ENCODE results near the gene TP53I13. TPM values are rescaled to one million over a fixed set of nuclear protein-coding genes. Genes with fewer than 3 reads are reported as not detected.

The TP53I13 gene
- total and polyA plus RNA-seq, 10 of the 15 experiments (the other 5 are each of a cell fraction or from before 2014, with no cell fraction given), result 0.31 to 45.1 (median 19.5) TPM; not detected in 1

DNA sequence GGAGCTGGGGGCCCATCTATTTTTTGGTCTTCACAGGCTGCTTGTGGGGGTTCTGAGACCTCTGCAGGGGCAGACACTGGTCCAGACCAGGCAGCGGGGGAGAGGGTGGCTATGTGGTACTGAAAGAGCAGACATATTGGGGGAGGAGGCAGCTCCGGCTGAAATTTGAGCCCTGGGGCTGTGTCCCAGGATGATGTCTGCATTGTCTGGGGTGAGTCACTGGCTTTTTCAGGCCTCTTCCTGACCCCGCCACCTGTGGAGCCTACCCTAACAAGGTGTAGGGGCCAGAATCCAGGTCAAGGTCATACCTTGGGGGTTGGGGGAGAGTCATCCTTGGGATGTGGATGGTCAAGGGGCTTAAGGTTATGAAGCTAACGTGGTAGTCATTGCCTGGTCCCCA is 51.8 kb downstream of the TP53I13 start:
- Histone ChIP-seq H3K27ac (ENCODE audit: control insufficient read depth, insufficient read depth) (no peak overlapping the region), H3K27me3 (replicated peaks in 1 of 2; ENCODE audit: control insufficient read depth in 2 of 2, insufficient read depth in 2 of 2, low read length in 1 of 2) (peaks cover 4 to 6% of the 10 kb centered on the region in 2 experiments; a peak in 3 of 4 replicates), H3K36me3 (ENCODE audit: control insufficient read depth in 2 of 2, insufficient read depth in 2 of 2, low read length in 1 of 2) (no peaks in the 10 kb centered on the region), H3K9me3 (replicated peaks; ENCODE audit: control insufficient read depth, insufficient read depth, low read length) (no peaks in the 10 kb centered on the region; the same call in 2 of the 3 replicates), H2AFZ (ENCODE audit: control insufficient read depth, low read depth, low read length) (no peak overlapping the region), H3K4me1 (ENCODE audit: control insufficient read depth, insufficient read depth, low read length) (peaks cover 30% of the 10 kb centered on the region), H3K79me2 (ENCODE audit: control insufficient read depth, insufficient read depth, low read length) (no peaks in the 10 kb centered on the region), H3K4me2 (ENCODE audit: control insufficient read depth, insufficient read depth) (no peak overlapping the region), H3K9ac (ENCODE audit: control insufficient read depth, insufficient read depth, low read length) (no peak overlapping the region), H3K4me3 (no peak overlapping the region), H4K20me1 (ENCODE audit: control insufficient read depth, insufficient read depth) (peaks cover 3% of the 10 kb centered on the region; the same call in 1 of the 2 replicates)
- no TSS peak for BruUV-seq (replicated peaks)
- FAIRE-seq, result no peak
- no peak for ATAC-seq
- SMC1A ChIA-PET (ENCODE audit: uncharacterized antibody, unreplicated experiment), result interaction anchor here (0.9 to 3.7 kb wide), 3 partner anchors 34 to 311 kb away, joined by 3 to 22 read pairs (median 5); partner anchors contain the start of gene SSH2
- POLR2A ChIA-PET, result no interaction called here
- DNase-seq (ENCODE audit: low read depth, low spot score), result no peak
- CTCF ChIA-PET, result interaction anchor here (1.8 to 5.9 kb wide), 3 partner anchors 159 to 311 kb away, joined by 8 to 114 read pairs (median 9); no protein-coding TSS in a partner anchor
- RAD21 ChIA-PET (ENCODE audit: unreplicated experiment), result interaction anchor here (1.6 to 4.1 kb wide), 2 partner anchors 19 to 158 kb away, joined by 9 to 22 read pairs; no protein-coding TSS in a partner anchor
- intact Hi-C loops (cut with micrococcal nuclease; ENCODE audit: unreplicated experiment) (loop anchor here (5.0 kb wide), 1 partner anchor 52 kb away; no protein-coding TSS in a partner anchor), in situ Hi-C loops (cut with MboI) (no loop called here)
- 89% methylated on average over 4 of the region's 4 CpGs for WGBS (ENCODE audit: insufficient coverage, insufficient replicate concordance, low lambda C conversion rate, missing lambda C conversion rate)
- TF ChIP-seq NFYA (IDR thresholded peaks at IDR 0.05; ENCODE audit: borderline replicate concordance, low read depth, low read length) (no peak), SREBF2 (IDR thresholded peaks at IDR 0.05; ENCODE audit: low read length) (no peak), POU2F2 (IDR thresholded peaks at IDR 0.05; ENCODE audit: borderline replicate concordance, low read depth, low read length) (no peak), SRF (IDR thresholded peaks at IDR 0.05; ENCODE audit: low read depth in 2 of 2, low read length in 2 of 2) (no peak), RCOR1 (conservative IDR thresholded peaks at IDR 0.05; ENCODE audit: low read depth, low read length) (no peak), SUPT20H (IDR thresholded peaks at IDR 0.05; ENCODE audit: borderline replicate concordance, control insufficient read depth, low read depth, low read length) (no peak), WRNIP1 (IDR thresholded peaks at IDR 0.05; ENCODE audit: borderline replicate concordance, low read depth, low read length) (no peak), GATAD2B (conservative IDR thresholded peaks at IDR 0.05; ENCODE audit: low read depth) (no peak), RFX5 (IDR thresholded peaks at IDR 0.05; ENCODE audit: low read depth, low read length) (no peak), FOXK2 (IDR thresholded peaks at IDR 0.05) (no peak), KAT2A (conservative IDR thresholded peaks at IDR 0.05; ENCODE audit: control insufficient read depth, low read depth, low read length) (no peak), BMI1 (IDR thresholded peaks at IDR 0.05; ENCODE audit: borderline replicate concordance) (no peak), IKZF2 (IDR thresholded peaks at IDR 0.05) (no peak)
- TF ChIP-seq, protein P1, sequence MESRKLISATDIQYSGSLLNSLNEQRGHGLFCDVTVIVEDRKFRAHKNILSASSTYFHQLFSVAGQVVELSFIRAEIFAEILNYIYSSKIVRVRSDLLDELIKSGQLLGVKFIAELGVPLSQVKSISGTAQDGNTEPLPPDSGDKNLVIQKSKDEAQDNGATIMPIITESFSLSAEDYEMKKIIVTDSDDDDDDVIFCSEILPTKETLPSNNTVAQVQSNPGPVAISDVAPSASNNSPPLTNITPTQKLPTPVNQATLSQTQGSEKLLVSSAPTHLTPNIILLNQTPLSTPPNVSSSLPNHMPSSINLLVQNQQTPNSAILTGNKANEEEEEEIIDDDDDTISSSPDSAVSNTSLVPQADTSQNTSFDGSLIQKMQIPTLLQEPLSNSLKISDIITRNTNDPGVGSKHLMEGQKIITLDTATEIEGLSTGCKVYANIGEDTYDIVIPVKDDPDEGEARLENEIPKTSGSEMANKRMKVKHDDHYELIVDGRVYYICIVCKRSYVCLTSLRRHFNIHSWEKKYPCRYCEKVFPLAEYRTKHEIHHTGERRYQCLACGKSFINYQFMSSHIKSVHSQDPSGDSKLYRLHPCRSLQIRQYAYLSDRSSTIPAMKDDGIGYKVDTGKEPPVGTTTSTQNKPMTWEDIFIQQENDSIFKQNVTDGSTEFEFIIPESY (IDR thresholded peaks at IDR 0.05), result no peak
- TF ChIP-seq, protein P2, sequence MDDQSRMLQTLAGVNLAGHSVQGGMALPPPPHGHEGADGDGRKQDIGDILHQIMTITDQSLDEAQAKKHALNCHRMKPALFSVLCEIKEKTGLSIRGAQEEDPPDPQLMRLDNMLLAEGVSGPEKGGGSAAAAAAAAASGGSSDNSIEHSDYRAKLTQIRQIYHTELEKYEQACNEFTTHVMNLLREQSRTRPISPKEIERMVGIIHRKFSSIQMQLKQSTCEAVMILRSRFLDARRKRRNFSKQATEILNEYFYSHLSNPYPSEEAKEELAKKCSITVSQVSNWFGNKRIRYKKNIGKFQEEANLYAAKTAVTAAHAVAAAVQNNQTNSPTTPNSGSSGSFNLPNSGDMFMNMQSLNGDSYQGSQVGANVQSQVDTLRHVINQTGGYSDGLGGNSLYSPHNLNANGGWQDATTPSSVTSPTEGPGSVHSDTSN (IDR thresholded peaks at IDR 0.05; ENCODE audit: insufficient replicate concordance, low read depth, low read length), result no peak
- TF ChIP-seq, protein P3, sequence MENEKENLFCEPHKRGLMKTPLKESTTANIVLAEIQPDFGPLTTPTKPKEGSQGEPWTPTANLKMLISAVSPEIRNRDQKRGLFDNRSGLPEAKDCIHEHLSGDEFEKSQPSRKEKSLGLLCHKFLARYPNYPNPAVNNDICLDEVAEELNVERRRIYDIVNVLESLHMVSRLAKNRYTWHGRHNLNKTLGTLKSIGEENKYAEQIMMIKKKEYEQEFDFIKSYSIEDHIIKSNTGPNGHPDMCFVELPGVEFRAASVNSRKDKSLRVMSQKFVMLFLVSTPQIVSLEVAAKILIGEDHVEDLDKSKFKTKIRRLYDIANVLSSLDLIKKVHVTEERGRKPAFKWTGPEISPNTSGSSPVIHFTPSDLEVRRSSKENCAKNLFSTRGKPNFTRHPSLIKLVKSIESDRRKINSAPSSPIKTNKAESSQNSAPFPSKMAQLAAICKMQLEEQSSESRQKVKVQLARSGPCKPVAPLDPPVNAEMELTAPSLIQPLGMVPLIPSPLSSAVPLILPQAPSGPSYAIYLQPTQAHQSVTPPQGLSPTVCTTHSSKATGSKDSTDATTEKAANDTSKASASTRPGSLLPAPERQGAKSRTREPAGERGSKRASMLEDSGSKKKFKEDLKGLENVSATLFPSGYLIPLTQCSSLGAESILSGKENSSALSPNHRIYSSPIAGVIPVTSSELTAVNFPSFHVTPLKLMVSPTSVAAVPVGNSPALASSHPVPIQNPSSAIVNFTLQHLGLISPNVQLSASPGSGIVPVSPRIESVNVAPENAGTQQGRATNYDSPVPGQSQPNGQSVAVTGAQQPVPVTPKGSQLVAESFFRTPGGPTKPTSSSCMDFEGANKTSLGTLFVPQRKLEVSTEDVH (IDR thresholded peaks at IDR 0.05; ENCODE audit: low read depth, partially characterized antibody), result no peak
